ENCODE results near the gene MIER3.

The MIER3 gene

DNA sequence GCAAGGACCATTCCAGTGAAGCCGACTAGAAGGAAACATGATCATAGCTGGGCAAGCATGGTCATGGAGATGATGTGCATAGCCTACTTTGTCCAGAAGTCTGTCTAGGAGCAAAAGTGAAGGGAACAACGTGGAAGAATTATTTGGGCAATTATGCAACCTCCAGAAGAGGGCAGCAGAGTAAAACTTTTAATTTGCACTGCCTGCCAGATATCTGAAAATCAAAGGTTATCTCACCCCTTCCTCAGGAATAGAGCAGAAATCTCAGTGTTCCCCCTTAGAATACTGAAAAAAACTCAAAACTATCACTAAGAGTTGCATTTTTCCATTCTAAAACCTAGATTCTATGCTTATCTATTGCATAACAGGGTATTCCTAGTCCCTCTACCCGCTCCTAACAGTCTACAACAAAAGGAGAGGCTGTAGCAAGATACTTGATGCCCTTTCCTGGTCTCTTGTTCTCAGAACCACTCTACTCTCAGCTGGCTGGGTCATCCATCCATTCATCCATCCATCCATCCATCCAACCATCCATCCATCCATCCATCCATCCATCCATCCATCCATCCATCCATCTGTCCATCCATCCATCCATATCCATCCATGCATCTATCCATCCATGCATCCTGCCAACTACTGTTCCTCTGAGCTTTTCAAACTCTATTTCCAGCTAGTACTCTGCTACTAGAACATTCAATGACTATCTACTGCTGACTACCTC, 50.9 kb downstream of the MIER3 start:
- DNase-seq (ENCODE audit: insufficient read length, low spot score), result peak; percentile 45
- no peak for FAIRE-seq

DNA sequence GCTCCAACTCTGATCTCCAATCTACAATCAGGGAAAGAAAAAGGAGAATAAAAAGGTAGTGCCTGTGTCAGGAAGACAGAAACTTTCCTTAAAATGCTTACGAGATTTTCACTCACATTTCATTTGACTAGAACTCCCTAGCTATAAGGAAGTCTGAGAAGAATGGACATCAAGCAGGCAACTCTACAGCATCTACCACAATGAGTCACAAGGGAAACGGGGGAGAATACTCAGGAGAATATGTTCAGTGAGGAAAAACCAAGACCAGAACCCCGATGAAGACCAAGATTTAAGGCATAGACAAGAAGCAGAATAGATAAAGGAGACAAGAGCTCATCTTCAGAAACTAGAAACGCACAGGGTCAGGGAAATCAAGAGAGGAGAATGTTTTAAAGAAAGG, 51.5 kb downstream of the MIER3 start:
- FAIRE-seq (no peak), DNase-seq (ENCODE audit: insufficient read length, low spot score) (no peak)

DNA sequence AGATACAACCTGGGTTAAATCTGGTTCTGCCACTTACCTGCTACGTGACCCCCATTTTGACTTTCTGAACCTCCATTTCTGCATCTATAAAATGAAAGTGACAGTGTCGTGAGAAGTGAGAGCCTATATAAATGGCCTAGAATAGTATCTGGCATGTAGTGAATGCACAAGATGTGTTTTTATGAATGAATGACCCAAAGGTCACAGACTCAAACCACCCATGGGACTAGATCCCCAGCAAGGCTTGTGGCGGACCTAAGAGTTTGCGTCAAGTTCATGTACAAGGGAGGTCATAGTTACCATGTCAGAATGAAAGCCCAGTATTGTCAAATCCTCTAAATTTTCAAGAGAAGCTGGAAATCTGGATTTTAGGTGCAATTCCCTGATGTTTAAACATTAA, 53.7 kb downstream of the MIER3 start:
- no peak for DNase-seq (ENCODE audit: insufficient read length, low spot score)
- no peak for FAIRE-seq

DNA sequence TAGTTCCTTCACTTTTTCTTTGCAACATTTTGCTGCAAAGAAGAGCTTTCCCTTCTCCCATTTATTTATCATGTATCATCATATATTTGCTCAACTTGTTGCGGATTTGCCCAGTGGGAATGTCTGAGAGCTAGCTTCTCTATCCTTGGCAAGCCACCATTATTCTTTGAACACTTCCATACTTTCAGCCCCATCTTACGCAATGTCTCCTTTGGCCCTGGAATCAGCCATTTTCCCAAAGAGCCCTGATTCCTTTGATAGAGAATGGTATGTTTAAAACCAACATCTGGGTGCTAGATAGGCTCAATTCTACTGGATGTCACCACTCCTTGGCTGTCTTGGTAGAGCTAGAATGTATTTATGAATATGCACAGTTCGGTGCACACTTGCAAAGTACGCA, 55.2 kb downstream of the MIER3 start:
- FAIRE-seq, result no peak
- DNase-seq (ENCODE audit: insufficient read length, low spot score), result no peak

DNA sequence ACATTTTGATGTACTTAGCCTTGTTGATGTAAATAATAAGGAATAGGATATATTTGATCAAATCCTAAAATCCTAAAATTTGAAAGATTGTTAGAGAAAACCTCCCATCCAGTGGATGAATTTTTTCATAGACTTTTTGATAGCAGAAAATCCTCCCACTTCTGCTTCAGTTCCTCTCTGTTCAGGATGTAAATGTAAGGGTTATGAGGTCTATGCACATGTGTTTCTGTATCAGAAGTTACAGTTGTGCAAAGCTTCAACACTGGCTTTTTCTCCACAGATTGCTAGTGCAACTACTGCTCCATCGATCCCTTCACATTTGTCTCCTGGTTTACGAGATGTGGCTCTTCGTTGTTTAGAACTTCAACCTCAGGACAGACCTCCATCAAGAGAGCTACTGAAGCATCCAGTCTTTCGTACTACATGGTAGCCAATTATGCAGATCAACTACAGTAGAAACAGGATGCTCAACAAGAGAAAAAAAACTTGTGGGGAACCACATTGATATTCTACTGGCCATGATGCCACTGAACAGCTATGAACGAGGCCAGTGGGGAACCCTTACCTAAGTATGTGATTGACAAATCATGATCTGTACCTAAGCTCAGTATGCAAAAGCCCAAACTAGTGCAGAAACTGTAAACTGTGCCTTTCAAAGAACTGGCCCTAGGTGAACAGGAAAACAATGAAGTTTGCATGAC, 58.5 kb downstream of the MIER3 start:
- FAIRE-seq (no peak), DNase-seq (ENCODE audit: insufficient read length, low spot score) (no peak)

DNA sequence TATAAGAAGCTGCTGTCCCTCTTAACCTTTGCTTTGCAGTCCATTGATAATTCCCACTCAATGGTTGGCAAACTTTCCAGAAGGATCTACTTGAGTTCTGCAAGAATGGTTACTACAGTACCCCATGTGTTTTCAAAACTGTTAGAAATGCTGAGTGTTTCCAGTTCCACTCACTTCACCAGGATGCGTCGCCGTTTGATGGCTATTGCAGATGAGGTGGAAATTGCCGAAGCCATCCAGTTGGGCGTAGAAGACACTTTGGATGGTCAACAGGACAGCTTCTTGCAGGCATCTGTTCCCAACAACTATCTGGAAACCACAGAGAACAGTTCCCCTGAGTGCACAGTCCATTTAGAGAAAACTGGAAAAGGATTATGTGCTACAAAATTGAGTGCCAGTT, 70.4 kb downstream of the MIER3 start:
- DNase-seq (ENCODE audit: insufficient read length, low spot score), result no peak
- no peak for FAIRE-seq

DNA sequence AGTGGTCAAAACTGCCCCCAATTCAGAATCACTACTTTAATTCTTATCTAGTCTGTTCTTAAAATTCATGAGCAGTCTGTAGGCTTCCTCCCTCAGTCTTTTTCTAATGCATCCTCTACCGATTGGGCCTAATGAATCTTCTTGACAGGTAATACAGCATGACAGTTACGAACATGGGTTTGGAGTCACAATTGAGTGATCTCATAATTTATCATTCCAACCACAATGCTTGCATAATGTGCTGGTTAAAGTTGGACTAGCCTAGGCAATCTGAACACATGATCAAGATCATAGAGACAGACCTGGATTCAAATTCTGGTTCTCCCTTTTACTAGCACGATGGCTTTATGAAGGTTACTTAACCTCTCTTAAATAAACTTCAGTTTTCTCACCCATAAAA, 75.6 kb downstream of the MIER3 start:
- FAIRE-seq (no peak), DNase-seq (ENCODE audit: insufficient read length, low spot score) (no peak)

DNA sequence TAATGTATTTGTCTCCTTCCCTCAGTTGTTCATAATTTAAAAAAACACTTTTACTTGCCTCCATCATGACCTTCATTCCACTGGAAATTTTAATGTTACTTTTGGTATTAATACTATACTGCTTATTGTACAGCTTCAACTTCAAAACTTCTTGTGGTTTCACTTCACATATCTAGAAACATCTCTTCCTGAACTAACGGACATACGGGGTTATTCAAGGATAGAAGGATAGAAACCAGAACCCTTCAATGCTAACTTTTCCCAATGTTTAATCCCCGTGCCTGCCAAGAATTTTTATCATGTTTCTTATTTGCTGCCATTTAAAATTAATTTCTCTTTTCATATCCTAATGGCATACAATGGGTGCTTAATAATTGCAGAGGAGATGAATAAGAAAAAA, 78.9 kb downstream of the MIER3 start:
- FAIRE-seq (no peak), DNase-seq (ENCODE audit: insufficient read length, low spot score) (no peak)

DNA sequence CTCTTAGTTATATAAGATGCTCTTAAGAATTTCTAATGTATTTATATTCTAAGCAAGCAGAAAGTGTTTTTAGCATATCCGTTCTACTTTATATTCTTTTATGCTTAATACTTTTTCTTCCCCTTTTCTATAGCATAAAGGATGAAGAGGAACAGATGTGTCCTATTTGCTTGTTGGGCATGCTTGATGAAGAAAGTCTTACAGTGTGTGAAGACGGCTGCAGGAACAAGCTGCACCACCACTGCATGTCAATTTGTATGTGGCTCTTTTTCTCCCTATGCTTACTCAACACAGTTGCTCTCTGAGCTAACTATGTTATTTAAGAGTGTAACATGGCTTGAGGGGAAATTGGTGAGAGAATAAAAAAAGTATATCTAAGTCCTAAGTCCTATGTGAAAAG, 80.1 kb downstream of the MIER3 start:
- FAIRE-seq, result no peak
- no peak for DNase-seq (ENCODE audit: insufficient read length, low spot score)

Measured in HTR-8/SVneo (cell line).